Left ventricle myocardium superior (tissue), 1 donor: ENCODE results near the gene PRKAG2. TPM values are rescaled to one million over a fixed set of nuclear protein-coding genes. Genes with fewer than 3 reads are reported as not detected.

Experiments used
- ATAC-seq: fragments of 200-7000 bp; cut with Tn5 transposase; one replicate; pipeline ENCODE4 v1.9.1; 2020; ENCODE audit warnings: mild to moderate bottlenecking, moderate library complexity
- DNase-seq: peaks from one replicate; pipeline ENCODE4 v3.0.0-alpha.2; 2020
- intact Hi-C: fragments of 100-400 bp; cut with micrococcal nuclease; formaldehyde crosslinking; loops from one replicate; pipeline ENCODE4 v1.11.0; 2022
- total RNA-seq: library from RNA; stranded (reverse); fragmentation: NEBNext Ultra II Directional; extraction: Animal tissue kit (Norgen Biotek cat#: 25700); gene quantifications from one replicate; pipeline ENCODE4 v1.2.1, GENCODE V29; 2021
- donor health status: DM: no; HTN: yes; CAD: no; lungs with severe emphysema.

The PRKAG2 gene
- total RNA-seq, 1 donor from 2014 or later: 113 TPM

DNA sequence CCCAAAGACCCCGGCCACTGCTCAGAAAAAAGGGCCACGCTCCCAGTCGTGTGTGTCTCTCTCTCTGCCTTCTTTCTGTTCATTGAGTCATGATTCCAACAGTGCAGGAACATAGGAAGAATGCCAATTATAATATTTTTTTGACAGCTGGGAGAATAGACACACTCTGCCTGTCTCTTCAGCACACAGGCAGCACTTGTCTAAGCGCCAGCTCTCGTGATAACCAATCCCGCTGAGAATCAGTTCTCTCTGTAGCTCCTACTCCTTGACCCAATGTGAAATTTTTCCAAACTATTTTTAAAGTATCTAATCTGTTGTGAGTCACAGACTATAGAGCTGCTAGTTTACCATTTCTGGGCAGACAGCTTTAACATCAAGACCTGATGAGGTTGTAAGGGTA, 211.5 kb downstream of the PRKAG2 start:
- peak; percentile 80 for ATAC-seq
- intact Hi-C loops: no loop called here
- DNase-seq: peak; percentile 82

DNA sequence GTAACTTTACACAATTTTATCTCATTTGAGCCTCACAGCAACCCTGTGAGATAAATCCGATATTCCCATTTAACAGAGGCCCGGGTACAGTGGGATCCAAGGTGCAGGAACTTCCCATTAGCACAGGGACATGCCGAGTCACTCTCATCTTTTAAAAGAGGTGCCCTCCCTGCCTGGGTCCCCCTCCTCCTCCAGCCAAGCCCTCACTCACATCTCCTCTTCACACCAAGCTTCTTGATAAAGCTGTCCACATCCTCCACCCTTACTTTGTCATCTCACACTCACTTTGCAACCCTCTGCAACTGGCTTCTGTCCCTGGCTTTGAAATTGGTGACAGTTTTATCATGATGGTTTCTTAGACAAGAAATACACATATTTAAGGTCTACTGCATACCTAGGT, 212.6 kb downstream of the PRKAG2 start:
- intact Hi-C loops: no loop called here
- DNase-seq (no peak), ATAC-seq (peak; percentile 37)

DNA sequence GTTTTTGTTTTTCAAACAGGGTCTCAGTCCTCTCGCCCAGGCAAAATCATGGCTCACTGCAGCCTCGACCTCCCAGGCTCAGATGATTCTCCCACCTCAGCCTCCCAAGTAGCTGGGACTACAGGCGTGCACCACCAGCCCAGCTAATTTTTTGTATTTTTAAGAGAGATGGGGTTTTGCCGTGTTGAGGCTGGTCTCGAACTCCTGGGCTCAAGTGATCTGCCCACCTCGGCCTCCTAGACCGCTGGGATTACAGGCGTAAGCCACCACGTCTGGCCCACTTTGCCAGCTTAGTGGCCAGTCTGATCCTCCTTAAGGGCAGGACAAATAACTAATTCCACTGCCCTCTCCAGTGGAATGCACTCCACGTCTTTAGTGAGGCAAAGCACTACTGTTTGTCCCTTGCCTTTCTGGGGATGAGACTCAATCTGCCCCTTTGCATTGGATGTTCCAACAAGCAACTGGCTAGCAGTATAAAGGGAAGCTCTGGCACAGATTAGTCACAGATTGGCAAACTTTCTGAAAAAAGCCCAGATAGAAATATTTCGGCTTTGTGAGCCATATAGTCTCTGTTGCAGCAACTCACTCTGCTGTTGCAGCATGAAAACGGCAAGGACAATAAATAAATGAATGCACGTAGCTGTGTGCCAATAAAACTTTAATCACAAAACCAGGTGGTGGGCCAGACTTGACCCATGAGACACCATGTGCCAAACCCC, 213.4 kb downstream of the PRKAG2 start:
- no peak for ATAC-seq
- DNase-seq: no peak
- intact Hi-C loops: no loop called here

DNA sequence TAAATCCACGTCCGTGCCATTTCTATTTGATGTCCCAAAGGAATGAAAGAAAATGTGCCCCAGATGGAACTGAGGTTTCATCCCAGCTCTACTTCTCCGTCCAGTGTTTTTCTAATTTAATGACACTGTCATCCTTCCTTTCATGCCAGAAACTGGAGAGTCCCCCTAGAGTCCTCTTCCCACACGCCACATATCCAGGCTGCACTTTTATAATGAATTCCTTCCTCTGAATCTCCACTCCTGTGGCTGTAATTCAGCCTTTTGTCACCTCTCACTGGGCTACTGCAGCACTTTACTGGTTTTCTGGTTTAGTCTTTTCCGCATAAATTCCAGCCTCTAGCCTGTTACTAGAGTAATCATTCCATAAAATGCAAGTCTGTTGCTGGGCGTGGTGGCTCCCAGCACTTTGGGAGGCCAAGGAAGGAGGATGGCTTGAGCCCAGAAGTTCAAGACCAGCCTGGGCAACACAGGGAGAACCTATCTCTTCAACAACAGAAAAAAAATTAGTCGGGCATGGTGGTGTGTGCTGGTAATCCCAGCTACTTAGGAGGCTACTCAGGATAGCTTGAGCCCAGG, 214.6 kb downstream of the PRKAG2 start:
- DNase-seq (no peak), ATAC-seq (no peak)
- intact Hi-C loops: no loop called here

DNA sequence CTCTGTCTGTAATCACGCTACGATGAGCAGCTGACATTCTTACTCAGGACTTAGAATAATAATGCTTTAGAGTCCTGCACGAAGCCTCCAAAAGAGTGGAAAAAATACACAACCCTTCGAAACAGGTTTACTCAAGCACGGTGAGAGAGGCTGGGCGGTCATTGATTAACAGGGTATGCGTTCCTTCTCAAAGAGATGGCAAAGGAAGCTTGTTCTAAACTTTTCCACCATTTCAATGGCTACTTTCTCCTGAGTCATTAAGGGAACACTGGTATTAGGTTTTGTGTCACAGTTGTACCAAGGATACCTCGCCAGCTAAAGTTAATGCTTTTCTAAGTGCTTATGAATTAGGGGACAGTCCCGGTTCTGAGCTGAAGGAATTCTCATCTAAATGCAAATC, 215.3 kb downstream of the PRKAG2 start:
- ATAC-seq (no peak), DNase-seq (no peak)
- intact Hi-C loops: no loop called here

DNA sequence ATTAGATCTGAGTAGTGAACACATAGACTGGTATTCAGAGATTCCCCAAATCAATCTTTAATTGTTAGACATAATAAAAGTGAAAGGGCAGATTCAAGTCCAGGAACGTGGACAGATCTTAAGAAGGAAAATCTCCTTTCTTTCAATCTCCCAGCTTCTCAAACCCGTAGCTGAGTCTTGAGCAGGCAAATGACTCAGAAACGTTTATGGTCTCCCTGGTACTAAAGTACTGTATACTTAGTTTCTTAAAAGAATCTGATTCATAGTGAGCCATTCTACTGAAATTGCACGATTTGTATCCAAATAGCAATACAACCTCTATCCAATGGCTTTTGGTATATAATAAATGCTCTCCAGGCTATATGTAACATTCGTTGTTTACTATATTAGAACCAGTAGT, 216.8 kb downstream of the PRKAG2 start:
- ATAC-seq: no peak
- no peak for DNase-seq
- intact Hi-C loops: no loop called here

DNA sequence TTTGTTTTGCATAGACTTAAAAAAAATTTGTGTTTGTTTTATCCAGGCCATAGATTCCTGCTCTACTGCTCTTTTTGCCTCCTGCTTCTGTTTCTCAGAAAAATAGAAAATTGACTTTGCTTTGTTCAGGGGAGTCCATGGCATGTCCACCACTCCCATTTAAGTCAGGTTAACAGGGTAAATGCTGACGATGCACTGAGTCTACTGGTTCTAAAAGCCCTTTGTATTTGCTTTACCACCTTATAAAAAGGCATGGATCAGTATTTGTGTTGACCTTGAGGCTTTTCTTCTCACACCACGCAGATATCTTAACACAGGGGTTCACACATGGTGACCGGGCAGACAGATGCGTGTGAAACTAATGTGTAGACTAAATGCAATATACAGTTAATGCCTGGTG, 217.7 kb downstream of the PRKAG2 start:
- DNase-seq: no peak
- intact Hi-C loops: no loop called here
- no peak for ATAC-seq

DNA sequence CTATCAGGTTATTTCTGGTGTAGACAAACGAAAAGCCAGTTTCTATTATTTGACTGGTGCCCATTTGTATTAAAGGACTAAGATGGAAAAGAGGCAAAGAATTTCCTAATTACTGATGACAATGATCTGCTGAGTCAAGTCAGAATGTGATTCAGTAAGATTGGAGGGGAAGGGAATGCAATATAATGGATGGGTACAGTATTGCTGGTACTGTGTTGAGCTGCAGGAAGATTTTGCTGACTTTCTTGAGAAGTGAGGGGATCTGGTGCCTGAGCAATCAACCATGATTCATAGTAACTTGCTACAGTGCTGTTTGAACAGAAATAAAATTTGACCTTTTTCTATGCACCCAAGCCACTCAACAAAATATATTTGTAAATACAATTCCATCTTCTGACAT, 218.1 kb downstream of the PRKAG2 start:
- no peak for ATAC-seq
- intact Hi-C loops: no loop called here
- no peak for DNase-seq

DNA sequence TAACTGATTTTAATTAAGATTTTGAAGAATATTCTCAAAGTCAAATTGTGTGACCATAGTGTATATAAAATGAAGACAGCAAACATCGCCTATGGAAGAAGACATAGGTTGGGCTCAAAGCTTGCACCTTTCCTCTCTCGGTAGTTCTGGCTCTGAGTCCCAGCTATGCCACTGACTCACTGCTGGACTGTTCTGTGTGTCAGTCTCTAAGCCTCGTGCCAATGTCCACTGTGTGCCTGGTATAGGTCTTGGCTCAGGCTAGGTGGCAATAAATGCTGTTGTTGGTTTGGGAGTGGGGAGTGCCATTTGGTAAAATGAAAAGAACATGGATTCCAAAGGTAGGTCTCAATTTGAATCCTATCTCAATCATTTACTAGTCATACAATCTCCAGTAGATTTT, 219.7 kb downstream of the PRKAG2 start:
- intact Hi-C loops: no loop called here
- ATAC-seq: peak; percentile 85
- DNase-seq: no peak

DNA sequence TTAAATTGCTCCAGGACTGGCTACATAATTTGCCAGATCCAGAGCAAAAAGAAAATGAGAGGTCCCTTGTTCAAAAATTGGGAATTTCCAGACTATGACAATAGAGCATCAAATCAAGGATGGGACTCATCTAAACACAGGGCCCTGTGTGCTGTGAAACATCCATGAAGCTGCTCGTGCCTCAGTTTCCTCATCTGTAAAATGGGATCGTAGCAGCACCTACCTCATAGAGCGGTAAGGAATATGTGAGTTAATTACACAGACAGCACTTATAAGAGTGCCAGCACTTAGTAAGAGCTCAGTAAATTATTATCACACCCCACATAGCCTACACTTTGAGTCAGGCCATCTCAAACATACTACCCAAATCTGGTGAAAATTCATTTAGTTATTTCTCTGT, 221.4 kb downstream of the PRKAG2 start:
- ATAC-seq (no peak), DNase-seq (no peak)
- intact Hi-C loops: no loop called here

DNA sequence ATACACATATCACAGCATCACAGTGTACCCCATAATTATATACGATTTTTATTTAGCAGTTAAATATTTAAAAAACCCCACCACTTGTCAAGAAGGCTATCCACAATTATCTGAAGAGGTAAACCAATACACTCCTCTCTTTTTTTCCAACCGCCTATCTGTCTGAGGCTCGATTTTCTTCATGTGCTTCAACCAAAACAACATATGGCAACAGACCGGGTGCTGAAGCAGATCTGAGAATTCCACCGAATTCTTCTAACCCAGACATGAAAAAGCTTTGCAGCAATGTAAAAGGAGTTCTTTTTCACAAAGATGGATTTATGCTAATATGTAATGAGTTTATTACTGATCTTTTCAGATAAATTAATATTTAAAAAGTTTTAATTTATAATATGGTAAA, 224.8 kb downstream of the PRKAG2 start:
- DNase-seq (no peak), ATAC-seq (no peak)
- intact Hi-C loops: no loop called here

DNA sequence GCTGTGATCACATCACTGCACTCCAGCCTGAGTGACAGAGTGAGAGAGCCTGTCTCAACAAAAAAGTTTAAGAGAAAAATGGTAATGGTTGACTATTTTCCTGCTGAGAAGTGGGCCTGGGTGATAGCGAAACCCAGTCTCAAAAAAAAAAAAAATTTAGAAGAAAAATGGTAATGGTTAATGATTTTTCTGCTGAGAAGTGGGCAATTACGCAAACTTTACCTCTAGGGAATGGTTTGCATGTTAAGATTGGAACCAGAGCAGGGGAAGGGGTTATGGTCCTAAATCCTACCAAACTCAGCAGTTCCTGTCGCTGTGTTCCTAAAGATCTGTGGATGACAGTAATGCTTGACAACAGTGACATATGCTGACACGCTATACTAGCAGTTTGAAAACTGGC, 226.8 kb downstream of the PRKAG2 start:
- intact Hi-C loops: no loop called here
- no peak for DNase-seq
- ATAC-seq: no peak

DNA sequence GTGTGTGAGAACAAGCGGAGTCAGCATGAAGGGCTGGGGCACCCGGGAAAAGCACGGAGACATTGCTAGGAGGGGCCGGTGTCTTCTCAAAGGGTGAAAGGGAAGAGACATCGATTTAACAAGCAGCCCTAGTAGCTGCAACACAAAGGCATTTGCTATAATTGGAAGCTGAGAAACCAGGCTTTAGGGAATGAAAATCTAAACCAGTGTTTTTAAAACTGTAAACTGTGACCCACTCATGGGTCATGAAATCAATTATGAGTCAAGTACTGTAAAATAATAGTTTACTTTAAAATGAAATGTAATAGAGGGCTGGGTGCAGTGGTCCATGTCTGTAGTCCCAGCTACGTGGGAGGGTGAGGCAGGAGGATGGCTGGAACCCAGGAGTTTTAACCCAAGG, 228.5 kb downstream of the PRKAG2 start:
- intact Hi-C loops: no loop called here
- no peak for ATAC-seq

DNA sequence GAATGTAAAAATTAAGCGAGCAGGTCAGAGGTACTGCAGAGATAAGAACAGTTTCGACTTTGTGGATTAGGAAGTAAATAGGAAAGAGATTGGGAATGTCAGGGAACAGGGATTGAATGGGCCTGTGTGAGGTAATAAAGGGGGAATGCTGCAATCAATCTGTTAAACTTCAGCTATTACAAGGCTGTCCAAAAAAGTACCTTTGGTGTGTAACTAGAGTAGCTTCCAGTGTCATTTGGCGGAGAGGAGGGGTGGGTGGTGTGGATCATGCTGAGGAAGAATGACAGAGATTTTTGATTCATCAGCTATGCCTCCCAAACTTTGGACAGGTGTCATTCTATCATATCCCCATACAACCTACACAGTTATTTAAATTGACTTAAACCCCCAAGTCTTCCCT, 229.0 kb downstream of the PRKAG2 start:
- ATAC-seq (no peak), DNase-seq (no peak)
- intact Hi-C loops: no loop called here

More for the DNA sequence above, 228.5 kb downstream of the PRKAG2 start:
- DNase-seq: no peak

DNA sequence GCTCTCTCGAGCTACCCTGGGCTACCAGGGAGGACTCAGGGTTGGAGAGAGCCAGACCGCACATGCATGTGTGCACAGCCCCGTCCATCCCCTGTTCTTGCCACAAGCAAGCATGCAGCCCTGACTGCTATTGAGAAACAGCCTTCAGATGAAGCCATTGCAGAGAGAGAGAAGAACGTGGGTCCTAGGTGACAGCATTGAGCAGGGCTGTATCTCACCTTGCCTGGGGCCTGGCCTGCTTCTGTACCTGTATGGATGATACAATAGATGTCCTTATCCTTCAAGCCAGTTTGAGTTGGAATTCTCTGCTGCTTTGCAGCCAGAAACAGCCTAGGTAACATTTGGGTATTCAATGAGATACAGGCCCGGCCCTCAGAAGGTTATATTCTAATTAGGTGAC, 229.9 kb downstream of the PRKAG2 start:
- ATAC-seq (no peak), DNase-seq (no peak)
- intact Hi-C loops: no loop called here

DNA sequence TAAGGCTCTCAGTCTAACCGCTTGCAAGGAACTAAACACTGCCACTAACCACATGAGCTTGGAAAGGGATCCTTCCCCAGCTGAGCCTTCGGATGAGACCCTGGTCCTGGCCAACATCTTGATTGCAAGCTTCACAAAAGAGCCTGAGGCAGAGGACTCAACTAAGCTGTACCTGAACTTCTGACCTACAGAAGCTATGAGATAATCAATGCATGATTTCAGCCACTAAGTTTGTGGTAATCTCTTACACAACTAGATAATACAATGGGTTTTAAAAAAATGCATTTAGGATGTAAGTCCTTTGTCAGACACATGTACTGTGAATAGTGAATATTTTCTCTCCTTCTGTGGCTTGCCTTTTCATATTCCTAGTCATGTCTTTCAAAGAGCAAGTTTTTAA, 231.6 kb downstream of the PRKAG2 start:
- DNase-seq (no peak), ATAC-seq (no peak)
- intact Hi-C loops: no loop called here

DNA sequence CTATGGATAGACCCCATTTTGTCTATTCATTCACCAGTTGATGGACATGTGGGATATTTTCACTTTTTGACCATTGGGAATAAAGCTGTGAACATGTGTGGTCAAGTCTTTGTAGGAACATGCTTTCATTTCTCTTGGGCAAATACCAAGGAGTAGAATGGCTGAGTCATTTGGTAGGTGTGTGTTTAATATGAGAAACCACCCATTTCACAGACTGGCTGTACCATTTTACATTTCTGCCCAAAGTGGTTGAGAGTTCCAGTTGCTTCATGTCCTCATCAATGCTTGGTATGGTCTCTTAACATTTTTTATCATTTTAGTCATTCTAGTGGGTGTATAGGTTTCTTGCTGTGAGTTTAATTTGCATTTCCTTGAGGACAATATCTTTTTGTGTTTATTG, 232.4 kb downstream of the PRKAG2 start:
- intact Hi-C loops: no loop called here
- DNase-seq (no peak), ATAC-seq (no peak)

DNA sequence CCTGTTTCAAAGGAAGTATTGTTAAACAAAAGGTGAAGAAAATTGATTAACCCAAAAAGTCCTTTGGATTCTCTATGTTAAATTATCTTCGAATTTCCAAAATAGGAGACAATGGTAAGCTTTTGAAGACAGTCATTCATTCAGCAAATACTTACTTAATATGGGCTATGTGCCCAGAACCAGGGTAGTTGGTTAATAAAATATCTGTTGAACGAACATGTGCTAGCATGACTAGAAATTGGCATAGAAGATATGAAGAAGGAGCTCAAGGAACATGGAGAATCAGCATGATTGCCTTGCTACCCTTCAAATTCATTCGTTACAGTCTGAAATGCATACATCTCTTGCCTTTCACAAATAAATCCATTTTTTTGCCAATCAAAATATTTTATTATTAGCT, 234.2 kb downstream of the PRKAG2 start:
- ATAC-seq: no peak

DNA sequence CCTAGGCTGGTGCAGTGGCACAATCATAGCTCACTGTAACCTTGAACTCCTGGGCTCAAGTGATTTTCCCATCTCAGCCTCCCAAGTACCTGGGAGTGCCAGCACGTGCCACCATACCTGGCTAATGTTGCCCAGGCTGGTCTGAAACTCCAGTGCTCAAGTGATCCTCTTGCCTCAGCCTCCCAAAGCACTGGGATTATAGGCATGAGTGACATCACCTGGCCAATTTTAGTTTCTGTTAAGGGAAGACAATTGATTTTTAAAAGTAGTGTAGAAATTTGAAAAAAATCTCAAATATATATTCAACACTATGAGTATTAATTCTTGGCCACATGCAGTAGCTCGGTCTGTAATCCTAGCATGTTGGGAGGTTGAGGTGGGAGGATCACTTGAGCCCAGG, 235.3 kb downstream of the PRKAG2 start:
- intact Hi-C loops: no loop called here
- ATAC-seq (no peak), DNase-seq (no peak)

More for the DNA sequence above, 234.2 kb downstream of the PRKAG2 start:
- DNase-seq: no peak
- intact Hi-C loops: no loop called here

DNA sequence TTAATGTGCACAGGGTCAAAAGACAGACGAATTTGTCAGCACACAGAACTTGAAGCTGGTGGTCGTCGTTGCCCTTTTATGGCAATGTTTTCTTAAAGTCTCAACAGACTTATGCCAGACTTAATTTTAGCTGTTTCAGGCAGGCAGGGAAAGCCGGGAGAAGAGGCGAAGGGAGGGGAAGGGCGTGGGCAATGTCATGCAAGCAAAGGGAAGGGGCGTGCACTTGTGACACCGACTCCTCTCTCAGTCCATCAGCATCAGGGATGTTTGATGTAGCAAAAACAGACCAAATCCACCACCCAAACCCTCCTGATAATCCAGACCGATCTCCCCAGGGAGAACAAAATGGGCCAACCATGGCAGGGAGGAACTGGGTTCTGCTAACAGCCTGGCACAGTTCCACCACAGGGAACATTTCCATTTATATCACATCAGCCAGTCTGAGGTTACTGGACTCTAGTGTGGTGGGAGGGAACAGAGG, 239.1 kb downstream of the PRKAG2 start:
- DNase-seq (no peak), ATAC-seq (peak; percentile 84)
- intact Hi-C loops: no loop called here

DNA sequence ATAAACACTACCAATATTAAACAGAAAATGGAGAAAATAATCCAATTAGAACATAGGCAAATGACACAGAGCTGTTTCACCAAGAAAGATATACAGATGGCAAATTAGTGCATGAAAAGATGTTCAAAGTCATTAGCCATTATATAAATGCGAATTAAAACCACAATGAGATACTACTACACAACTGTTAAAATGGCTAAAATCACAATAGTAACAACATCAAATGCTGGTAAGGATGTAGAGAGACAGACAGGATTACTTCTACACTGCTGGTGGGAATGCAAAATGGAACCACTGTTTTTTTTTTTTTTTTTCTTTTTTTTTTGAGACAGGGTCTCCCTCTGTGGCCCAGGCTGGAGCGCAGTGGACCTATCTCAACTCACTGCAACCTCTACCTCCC, 242.3 kb downstream of the PRKAG2 start:
- ATAC-seq (no peak), DNase-seq (no peak)
- intact Hi-C loops: no loop called here

DNA sequence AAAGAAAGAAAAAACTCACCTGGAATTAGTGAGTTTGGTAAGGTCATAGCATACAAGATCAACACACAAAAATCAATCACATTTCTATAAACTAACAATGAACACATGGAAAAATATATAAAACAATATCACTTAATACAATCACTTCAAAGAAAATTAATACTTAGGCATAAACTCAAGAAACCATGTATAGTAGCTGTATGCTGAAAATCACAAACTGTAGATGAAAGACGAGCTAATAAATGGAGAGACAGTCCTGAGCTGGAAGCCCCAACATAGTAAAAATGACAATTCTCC, 243.5 kb downstream of the PRKAG2 start:
- intact Hi-C loops: no loop called here
- no peak for DNase-seq
- no peak for ATAC-seq
